ENCODE data around the gene UMPS.

Gene UMPS

GRCh38 chr3:124764746-124765145 is 34.5 kb downstream of the UMPS start:
- no peak for DNase-seq

- DNase-seq, result no peak
Measured at GRCh38 chr3:124765197-124765840, 35.1 kb downstream of the UMPS start.

- no peak for DNase-seq
Measured at GRCh38 chr3:124766113-124767095, 36.2 kb downstream of the UMPS start.

- DNase-seq, result no peak
Measured at GRCh38 chr3:124767264-124767663, 37.0 kb downstream of the UMPS start.

GRCh38 chr3:124767691-124768090 is 37.4 kb downstream of the UMPS start:
- no peak for DNase-seq

- no peak for DNase-seq
Measured at GRCh38 chr3:124768812-124769211, 38.6 kb downstream of the UMPS start.

GRCh38 chr3:124769462-124769861 is 39.2 kb downstream of the UMPS start:
- no peak for DNase-seq

- no peak for DNase-seq
Measured at GRCh38 chr3:124770336-124771082, 40.3 kb downstream of the UMPS start.

GRCh38 chr3:124771083-124771445 is 40.8 kb downstream of the UMPS start:
- DNase-seq, result no peak

- no peak for DNase-seq
Measured at GRCh38 chr3:124772081-124772831, 42.0 kb downstream of the UMPS start.

GRCh38 chr3:124773351-124774326 is 43.4 kb downstream of the UMPS start:
- no peak for DNase-seq

- DNase-seq, result peak; percentile 36
Measured at GRCh38 chr3:124774327-124774718, 44.1 kb downstream of the UMPS start.

GRCh38 chr3:124774841-124775402 is 44.7 kb downstream of the UMPS start:
- no peak for DNase-seq

GRCh38 chr3:124775877-124776276 is 45.6 kb downstream of the UMPS start:
- no peak for DNase-seq

- DNase-seq, result no peak
Measured at GRCh38 chr3:124776856-124777255, 46.6 kb downstream of the UMPS start.

- no peak for DNase-seq
Measured at GRCh38 chr3:124777762-124778470, 47.7 kb downstream of the UMPS start.

GRCh38 chr3:124779116-124779515 is 48.9 kb downstream of the UMPS start:
- no peak for DNase-seq

GRCh38 chr3:124779751-124780191 is 49.5 kb downstream of the UMPS start:
- DNase-seq, result no peak

- DNase-seq, result peak; percentile 77
Measured at GRCh38 chr3:124780356-124780755, 50.1 kb downstream of the UMPS start.

GRCh38 chr3:124780761-124781475 is 50.7 kb downstream of the UMPS start:
- no peak for DNase-seq

All from amniotic stem cell (primary cell).